ENCODE measurements around the gene SNRNP48.

The SNRNP48 gene

GRCh38 chr6:7589949-7590917 is at the start of gene SNRNP48:
SNRNP48 (plus strand) TSS chr6:7590198; CDS start chr6:7590258, 60 bp downstream.
- intact Hi-C loops (cut with DNase I), result loop anchor here (5.0 kb wide), 1 partner anchor 203 kb away; the partner anchor contains the start of genes CAGE1 and RIOK1
- peak; percentile 87 to 97 (median 94) for DNase-seq

- DNase-seq, result no peak
- intact Hi-C loops (cut with DNase I), result no loop called here
Observed at GRCh38 chr6:7540595-7540994, 49.4 kb upstream of the SNRNP48 start.

- DNase-seq, result no peak
- intact Hi-C loops (cut with DNase I), result no loop called here
Observed at GRCh38 chr6:7541175-7542064, 48.6 kb upstream of the SNRNP48 start, which contains the start of gene DSP. DSP (plus strand) TSS chr6:7541671; CDS start chr6:7541916, 245 bp downstream.

GRCh38 chr6:7542065-7542873 is 47.7 kb upstream of the SNRNP48 start:
- no peak for DNase-seq
- intact Hi-C loops (cut with DNase I), result no loop called here

- no peak for DNase-seq
- intact Hi-C loops (cut with DNase I), result no loop called here
Observed at GRCh38 chr6:7542874-7543624, 46.9 kb upstream of the SNRNP48 start.

- DNase-seq, result no peak
- intact Hi-C loops (cut with DNase I), result no loop called here
Observed at GRCh38 chr6:7543789-7544424, 46.1 kb upstream of the SNRNP48 start.

GRCh38 chr6:7544597-7544996 is 45.4 kb upstream of the SNRNP48 start:
- no peak for DNase-seq
- intact Hi-C loops (cut with DNase I), result no loop called here

GRCh38 chr6:7545316-7546019 is 44.5 kb upstream of the SNRNP48 start:
- no peak for DNase-seq
- intact Hi-C loops (cut with DNase I), result no loop called here

GRCh38 chr6:7546020-7546369 is 44.0 kb upstream of the SNRNP48 start:
- intact Hi-C loops (cut with DNase I), result no loop called here
- DNase-seq, result no peak

GRCh38 chr6:7546383-7546782 is 43.6 kb upstream of the SNRNP48 start:
- intact Hi-C loops (cut with DNase I), result no loop called here
- no peak for DNase-seq

- intact Hi-C loops (cut with DNase I), result no loop called here
- no peak for DNase-seq
Observed at GRCh38 chr6:7546896-7547295, 43.1 kb upstream of the SNRNP48 start.

GRCh38 chr6:7547315-7547714 is 42.7 kb upstream of the SNRNP48 start:
- intact Hi-C loops (cut with DNase I), result no loop called here
- DNase-seq, result no peak

GRCh38 chr6:7550433-7550801 is 39.6 kb upstream of the SNRNP48 start:
- DNase-seq, result no peak
- intact Hi-C loops (cut with DNase I), result no loop called here

- intact Hi-C loops (cut with DNase I), result no loop called here
- DNase-seq, result no peak
Observed at GRCh38 chr6:7554533-7555275, 35.3 kb upstream of the SNRNP48 start.

- no peak for DNase-seq
- intact Hi-C loops (cut with DNase I), result no loop called here
Observed at GRCh38 chr6:7555671-7556070, 34.3 kb upstream of the SNRNP48 start.

- no peak for DNase-seq
- intact Hi-C loops (cut with DNase I), result no loop called here
Observed at GRCh38 chr6:7556394-7557106, 33.4 kb upstream of the SNRNP48 start.
